GM18511 (cell line): ENCODE results near the gene TRAM2.
A peak's percentile ranks its signal among the peaks of the same experiment; 100 is the strongest.

Experiments used
- ATAC-seq: cut with Tn5 transposase; IDR thresholded peaks from one replicate; pipeline ENCODE4 v1.9.1; 2021; ENCODE audit warnings: mild to moderate bottlenecking, moderate library complexity; ENCODE audit not compliant: unreplicated experiment

Gene TRAM2

DNA sequence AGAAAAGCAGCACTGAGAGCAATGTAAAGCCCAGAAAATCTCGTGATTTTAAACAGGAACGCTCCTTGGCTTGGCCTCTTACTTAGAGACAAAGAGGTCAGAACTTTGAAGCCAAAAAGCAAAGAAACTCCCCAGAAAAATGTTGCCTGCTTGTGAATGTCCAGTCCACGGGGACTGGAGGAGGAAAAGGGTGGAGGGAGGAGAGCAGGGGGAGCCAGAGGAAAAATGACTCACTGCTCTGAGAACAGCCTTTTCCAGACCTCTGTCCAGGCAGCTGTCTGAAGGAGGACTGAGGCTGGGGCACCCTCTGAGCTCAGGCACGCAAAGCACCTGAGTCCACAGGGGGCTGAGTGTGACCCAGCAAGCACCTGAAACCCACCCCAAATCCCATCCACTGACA, 64.7 kb downstream of the TRAM2 start:
- ATAC-seq: no peak

DNA sequence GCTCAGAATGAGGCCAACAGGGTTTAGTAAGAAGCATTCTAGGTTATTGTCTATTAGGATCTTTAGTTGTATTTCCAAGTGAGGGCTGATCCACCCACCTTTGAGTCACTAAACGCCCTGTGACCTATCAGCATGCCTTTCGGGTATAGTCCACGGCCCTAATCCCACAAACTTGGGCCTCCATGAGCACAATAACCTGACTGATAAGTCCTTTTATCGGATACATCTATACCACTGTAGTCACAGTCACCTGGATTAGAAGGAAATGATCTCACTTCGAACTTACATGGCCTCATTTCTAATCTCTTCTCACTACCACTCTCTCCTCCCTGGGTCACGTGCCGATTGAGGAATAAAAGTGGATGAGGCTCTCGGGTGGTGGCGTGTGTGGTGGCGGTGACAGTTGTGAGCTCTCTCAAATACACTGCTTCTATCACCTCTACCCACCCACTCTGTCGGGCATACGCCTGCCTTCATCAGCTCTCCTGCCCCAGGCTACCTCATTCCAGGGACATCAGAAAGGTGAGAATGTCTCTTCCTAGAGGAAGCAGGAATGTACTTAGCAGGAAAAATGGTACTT, 65.2 kb downstream of the TRAM2 start:
- ATAC-seq: no peak

DNA sequence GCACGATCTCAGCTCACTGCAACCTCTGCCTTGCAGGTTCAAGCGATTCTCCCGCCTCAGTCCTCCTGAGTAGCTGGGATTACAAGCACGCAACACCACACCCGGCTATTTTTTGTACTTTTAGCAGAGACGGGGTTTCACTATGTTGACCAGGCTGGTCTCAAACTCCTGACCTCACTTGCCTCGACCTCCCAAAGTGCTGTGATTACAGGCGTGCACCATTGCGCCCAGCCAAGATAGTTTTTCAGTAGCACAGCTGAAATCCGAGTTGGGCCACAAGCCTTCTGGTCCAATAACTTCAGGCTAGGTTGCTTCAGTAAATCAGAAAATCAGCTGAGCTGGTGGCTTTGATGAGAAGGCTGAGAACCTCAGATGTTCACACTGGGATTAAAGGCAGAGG, 65.7 kb downstream of the TRAM2 start:
- no peak for ATAC-seq

DNA sequence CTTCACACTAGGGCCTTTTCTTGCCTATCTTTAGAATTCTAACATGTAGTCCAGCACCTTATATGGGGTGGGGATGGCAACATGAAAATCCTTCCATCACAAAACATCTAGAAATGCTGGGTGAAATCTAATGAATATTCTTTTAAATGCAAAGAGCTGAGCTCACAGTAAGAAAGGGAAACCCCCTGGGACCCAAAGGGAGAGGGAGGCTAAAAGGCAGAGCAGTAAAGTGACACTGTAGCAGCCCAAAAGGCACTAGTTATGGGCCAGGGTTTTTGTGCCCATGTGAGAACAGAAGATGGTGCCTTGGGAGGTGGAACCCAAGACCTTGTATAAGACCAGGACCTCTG, 66.7 kb downstream of the TRAM2 start:
- no peak for ATAC-seq

DNA sequence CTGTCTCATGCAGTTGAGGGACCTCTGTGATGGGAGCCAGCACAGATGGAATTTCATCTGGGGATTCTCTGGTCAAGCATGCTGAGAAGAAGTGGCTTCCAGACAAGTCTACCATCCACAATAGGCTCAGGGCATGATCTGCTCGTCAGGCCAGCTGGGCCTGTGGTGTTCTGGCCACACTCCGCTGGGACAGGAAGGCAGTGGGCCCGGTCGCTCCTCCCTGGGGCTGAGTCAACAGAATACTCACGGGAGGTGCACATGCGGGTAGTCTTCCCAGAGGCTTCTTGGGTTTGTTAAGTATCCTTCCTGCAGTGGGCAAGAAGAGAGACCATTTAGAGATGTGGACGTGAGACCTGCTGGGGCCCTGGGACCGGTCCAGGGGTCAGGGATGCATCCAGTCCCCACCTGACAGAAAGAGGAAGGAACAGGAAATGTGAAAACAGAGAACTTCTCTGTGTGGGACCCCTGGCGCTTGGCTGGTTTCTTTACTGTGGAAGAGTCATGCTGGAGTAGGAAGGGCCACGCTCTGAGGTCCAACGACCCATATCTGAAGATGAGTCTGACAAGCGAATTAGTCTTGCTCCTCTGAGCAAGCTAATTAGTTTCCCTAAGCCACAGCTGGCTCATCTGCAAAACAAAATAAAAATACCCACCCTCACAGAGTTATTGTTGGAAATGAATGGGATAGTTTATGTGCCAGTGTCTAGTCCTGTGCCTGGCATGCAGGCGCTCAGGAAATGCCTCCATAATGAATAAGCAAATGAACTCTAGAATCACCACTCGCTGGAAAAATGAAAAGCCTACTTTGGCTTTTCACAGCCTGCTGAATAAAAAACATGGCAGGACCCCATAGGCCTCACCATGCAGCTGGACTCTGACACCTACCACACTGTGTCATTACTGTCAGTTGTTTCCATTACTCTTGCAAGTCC, 67.3 kb downstream of the TRAM2 start:
- ATAC-seq: no peak

DNA sequence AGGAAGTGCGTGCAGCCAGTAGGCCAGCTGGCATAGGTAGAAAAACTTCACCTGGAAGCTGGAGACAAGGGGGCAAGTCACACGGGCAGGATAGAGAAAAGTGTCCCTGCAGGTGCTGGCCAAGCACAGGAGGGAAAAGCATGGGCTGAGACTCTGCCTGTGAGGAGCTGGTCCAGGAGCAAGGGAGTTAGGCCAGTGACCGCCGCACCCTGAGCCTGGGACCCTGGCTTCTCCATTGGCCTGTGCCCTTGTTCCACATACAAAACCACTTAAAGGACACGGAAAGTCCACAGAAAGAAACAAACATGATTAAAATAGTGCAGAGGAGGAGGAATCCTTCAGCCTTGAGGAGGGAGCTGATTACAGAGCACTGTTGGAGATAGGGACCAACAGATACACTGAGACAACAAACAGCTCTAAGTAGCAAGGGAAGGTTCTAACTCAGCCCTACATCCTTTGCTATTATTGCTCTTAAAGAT, 68.6 kb downstream of the TRAM2 start:
- ATAC-seq: no peak

DNA sequence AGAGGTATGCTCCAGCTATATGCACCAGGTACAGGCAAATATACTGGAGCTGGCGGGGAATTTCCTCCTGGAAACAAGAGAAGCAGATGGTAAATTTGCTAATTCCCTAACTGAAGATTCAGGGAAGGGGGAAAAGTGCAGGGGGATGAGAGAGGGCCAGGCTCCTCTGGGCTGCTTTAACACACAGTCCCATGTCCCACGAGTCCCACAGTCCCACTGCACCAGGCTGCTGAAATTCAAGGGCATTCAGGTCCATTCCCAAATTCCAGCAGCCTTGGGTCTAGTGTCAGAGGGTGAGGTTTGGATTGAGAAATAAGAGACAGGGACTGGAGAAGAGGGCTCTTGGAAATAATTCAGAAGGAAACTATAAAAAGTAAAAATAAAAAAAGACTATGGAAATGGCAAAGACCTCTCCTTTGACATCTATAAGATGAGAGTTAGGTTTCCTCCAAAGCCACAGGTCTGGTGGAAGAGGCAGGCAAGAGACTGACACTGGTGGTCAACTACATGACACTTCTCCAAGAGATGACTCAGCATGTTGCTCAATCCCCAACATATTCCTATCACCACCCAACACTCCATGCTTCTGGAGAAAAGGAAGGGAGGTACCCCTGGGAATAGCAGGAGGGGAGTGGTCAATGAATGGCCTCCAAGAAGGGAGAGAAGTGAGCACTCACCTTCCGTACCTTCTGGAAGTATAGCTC, 69.2 kb downstream of the TRAM2 start:
- ATAC-seq: no peak

DNA sequence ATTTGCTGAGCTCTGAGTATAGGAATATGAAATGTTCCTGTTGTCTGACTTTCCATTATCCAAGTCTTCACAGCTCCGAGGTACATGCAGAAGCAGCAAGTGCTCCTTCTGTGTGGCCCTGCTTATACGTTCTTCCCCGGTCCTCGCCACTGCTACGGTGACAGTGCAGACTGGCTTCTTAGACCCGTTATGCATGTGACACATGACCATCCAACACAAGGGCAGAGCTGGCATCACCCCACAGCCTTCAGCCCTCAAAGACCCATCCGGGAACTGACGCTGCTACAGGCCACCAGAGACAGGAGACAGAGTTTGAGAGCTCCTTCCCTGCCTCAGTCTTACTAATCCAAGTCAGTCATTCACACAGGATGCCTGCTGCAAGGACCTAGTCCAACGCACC, 70.4 kb downstream of the TRAM2 start:
- ATAC-seq: no peak

DNA sequence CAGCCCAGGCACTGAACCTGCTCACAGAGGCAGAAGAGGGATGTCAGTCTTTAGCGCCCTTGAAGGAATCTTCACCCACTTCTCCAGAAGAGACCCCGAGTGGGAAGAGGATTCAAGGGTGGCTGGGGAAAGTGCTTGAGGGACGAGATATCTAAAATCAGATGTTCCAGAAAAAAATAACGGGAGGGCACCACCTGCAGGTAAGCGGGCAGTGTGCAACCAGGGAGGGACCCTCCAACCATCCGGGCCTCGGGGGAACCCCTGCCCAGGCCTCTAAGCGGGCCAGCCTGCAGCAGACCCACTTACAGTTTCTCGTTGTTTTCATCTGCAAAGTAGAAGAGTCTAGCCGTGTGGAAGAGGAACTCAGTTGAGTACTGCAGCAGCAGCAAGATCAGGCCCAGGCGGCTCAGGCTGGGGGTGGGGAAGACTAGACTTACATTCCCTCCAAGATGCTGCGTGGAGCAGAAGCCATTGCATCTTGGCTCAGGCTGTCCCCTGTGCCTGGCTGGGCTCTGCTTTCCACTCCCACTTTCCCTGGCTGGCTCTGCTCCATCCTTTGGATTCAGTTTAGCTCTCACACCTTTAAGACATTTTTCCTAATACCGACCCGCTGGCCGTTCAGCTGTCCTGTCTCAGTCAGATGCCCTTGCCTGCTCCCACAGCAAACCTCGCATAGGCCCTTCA, 71.0 kb downstream of the TRAM2 start:
- no peak for ATAC-seq

DNA sequence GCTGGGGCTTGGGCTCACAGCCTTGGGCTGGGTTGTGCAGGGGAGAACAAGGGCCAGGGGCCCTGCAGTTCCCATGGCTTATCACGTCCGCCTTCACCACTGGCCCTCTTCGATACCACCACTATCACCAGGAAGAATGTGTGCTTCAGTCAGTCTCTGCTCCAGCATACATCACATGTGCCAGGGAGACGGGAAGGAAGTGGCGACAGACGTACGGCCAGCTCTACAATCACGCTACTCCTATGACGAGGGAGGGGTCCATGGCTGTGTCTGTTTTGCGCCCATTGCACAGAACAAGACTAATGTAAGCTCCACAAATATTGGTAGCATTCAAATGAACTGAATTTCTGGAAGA, 72.1 kb downstream of the TRAM2 start:
- no peak for ATAC-seq

DNA sequence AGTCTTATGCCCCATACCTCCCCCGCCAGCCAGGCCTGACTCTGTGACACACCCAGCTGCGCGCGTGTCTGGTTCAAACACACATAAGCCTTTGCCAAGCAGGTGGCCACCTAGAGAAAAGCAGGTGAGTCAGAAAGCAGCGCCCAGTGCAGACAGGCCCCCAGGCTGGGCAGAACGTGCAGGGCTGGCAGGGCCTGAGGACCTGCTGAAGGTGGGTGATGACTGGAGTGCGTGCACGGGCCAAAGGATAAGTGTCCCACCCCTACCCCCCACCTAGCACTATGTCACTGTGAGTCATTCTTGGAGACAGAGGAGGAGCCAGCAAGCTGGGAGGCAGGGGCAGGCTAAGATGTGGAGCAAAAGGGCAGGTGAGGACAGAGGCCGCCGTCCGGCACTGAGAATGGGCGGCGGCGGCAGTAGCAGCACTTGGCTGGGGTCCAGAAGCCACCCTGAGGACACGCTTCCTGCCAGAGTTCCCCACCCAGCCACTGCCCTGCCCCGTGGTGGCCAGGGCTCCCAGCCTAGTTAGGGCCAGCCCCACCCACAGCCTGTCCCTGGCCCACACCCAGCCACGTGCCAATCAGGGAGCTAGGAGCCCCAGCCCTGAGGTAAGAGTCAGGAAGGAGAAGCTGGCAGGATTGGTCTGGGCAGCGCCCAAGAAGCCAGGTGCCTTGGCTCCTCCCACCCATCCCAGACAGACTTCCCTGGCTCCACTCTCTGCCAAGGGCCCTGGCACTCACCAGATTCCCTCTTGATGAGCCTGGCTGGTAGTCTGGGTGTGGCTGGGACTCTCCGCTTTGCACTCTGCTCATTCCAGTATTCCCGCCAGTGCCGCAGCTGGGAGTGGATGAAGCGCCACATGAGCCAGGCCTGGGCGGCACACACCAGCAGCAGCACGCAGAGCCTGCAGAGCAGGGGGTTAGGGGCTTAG, 72.7 kb downstream of the TRAM2 start:
- ATAC-seq: no peak

DNA sequence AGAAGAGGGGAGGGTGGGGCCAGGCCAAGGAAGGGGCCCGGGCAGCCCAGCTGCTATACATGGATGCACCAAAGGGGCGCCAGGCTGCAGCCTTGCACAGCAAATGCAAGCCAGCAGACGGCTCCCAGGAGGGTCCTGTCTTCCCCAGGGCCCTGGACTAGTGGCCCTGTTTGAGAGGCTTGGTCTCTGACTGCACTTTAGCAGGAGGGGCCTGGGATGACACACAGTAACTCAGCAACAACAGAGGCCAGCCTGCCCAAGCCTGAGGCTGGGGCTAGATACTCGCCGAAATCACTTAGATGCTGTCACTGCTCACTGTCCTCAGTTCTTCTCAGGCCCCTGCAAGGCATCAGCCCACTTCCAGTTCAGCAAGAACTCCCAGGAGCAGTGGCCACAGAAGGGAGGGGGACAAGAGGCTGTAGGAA, 73.5 kb downstream of the TRAM2 start:
- ATAC-seq: no peak

DNA sequence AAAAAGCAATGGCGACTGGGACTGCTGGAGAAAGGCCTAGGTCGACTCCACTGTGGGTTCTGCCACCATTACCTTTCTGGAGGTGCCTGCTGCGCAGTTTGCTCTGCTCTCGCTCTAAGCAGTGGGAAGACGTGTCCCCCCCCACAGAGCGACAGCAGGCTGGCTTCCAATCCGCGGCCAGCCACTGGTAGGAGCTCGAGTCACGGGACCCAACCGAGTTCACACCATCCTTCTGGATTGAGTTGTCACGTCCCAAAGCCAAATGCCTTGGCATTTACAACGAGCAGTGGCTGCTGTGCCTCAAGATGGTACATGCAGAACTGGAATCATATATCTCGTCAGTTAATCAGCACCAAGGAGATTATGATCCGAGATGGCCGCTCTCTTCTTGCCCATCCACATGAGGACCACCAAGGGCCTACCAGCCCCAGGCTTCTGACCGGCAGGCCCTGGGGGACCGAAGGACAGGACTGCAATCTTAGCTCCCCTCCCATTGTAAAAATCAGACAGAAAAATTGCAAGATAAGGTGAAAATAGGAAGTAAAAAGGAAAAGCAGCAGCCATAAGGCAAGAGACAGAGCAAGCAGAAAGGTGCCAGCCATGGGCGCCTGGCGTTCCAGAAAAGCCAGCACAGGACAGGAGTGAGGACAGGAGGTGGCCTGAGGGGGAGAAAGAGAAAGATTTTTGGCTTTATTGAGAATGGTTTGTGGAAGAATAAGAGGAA, 74.4 kb downstream of the TRAM2 start:
- no peak for ATAC-seq

DNA sequence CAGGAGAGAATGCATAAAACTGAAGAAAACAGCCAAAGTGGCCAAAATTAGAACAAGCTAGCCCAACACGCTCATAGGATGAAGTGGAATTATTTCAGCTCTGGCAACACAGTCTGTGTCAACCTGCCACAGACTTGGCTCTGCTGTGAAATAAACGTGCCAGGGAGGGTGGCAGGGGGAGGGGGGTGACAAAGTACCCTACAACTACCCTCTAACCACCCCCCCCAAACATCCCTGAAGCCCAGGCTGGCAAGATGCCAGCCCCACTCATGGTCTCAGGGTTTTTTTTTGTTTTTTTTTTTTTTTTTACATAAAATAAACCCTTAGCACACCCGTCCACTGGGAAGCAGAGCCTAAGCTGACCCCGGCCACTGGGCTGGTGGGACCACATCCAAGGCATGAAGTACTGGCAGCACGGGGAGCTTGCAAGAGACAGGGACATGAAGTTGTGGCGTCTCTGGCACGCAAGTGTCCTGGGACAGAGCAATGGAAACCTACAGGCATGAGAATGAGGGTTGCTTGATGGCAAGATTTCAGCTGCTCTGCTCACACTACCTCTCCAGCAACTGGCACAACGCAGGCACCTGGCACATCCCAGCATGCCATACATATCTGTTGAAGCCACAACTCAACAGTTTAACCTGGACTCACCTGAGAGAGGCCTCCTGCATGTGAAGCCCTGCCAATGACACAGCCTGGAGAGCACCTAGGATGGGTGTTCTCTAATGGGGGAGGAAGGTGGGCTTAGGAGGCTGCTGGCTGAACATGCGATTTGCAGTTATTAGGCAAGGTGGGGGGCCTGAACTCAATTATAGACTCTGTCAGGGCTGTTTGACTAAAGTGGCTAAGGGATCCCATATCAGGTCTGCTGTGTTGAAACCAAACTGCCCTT, 76.4 kb downstream of the TRAM2 start:
- no peak for ATAC-seq

DNA sequence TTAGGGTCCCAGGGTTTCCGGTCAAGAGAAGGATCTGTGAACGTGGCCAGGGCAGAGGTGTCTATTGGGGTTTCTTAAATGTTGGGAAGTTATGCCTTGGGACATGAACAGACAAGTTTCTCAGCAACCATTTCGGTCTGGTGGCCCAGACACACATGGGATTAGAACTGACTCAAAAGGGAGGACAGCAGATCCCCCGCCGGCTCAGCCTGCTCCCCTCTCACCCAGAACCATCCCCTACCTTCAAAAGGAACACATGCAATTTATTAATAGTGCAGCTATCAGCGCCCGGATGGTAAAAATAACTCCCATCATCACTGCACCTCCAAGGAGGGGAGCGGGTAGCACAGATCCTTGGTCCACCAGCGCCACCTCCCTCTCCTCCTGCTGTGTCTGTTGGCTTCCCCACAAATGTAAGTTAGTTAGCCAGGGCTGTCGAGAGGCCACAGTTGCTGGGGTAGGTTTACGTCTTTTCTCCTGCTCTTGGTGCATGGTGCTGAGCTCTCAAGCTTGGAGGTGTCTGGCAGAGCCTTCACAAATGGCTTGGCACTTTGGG, 77.1 kb downstream of the TRAM2 start:
- no peak for ATAC-seq

DNA sequence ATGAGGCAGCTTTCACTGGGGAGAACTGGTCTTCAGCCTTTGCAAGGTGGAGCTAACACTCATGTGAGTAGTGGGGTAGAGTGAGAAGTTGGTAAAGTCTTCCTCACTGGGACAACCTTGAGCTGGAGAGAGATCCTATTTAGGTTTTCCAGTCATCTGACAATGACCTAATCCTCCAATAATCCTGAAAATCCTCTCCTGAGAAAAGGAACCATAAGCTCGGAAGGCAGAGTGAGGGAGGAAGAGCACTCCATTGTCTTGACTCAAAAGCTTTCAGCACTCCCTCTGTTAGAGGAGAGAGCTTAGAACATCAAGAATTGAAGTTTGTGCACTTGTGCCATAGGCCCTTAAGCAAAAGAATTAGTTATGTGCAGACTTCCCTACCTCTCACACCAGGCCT, 77.8 kb downstream of the TRAM2 start:
- no peak for ATAC-seq

DNA sequence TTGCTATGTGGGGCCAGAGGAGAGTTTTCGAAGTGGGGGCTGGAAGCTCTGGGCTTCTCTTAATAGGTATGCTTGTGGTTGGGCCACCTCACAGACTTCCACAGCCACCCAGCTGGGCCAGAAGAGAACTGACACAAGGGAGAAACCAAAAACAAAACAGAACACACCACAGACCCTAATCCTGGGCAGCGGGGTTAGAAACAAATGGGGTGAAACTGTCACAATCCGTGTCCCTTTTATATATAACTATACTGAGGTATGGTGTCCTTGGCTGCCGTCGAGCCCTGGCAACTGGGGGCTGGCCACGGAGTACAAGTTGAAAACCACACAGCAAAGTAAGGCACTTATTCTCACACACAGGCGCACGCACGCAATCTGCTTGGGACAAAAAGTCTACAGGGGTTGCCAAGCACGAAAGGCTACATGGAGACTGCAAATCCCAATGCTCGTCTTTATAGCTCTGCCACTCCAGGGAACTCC, 78.3 kb downstream of the TRAM2 start:
- peak; percentile 32 for ATAC-seq
